Heart left ventricle (tissue), 16 donors: ENCODE data around the gene NKPD1. TPM values are rescaled to one million over a fixed set of nuclear protein-coding genes. Genes with fewer than 3 reads are reported as not detected.
A peak's percentile ranks its signal among the peaks of the same experiment; 100 is the strongest.

Experiments used
- ATAC-seq, 4 donors: fragments of 200-7000 bp; cut with Tn5 transposase; one replicate each; pipeline ENCODE4 v1.9.1; 2020 to 2022; ENCODE audit warnings: moderate library complexity in 4 of 4, mild to moderate bottlenecking in 3 of 4, moderate number of reproducible peaks in 1 of 4
- DNase-seq, 5 donors: peaks; one replicate each; pipeline ENCODE4 v3.0.0-alpha.2; 2020
- H3K27ac ChIP-seq, 12 donors: fragments of 200-600 bp; sonication (generic) in 4 of 12; one replicate each; pipeline versions ENCODE4 v1.5.0 to v1.8.0; 2016 to 2022; ENCODE audit warnings: mild to moderate bottlenecking in 2 of 12
- H3K27me3 ChIP-seq, 9 donors: fragments of 200-600 bp; sonication (generic) in 2 of 9; one replicate each; pipeline versions ENCODE4 v1.5.1 to v1.8.0; 2016 to 2022; ENCODE audit warnings: mild to moderate bottlenecking in 3 of 9
- H3K36me3 ChIP-seq, 9 donors: fragments of 200-600 bp; sonication (generic) in 2 of 9; one replicate each; pipeline versions ENCODE4 v1.5.0 to v1.8.0; 2018 to 2022; ENCODE audit warnings: mild to moderate bottlenecking in 2 of 9
- H3K4me1 ChIP-seq, 12 donors: fragments of 200-600 bp; sonication (generic) in 4 of 12; one replicate each; pipeline versions ENCODE4 v1.5.0 to v1.8.0; 2016 to 2022; ENCODE audit warnings: mild to moderate bottlenecking in 3 of 12
- H3K4me3 ChIP-seq, 12 donors: fragments of 200-600 bp; sonication (generic) in 4 of 12; one replicate each; pipeline versions ENCODE4 v1.5.0 to v1.8.0; 2017 to 2022; ENCODE audit warnings: mild to moderate bottlenecking in 9 of 12, moderate library complexity in 4 of 12
- H3K9me3 ChIP-seq, 12 donors: fragments of 200-600 bp; sonication (generic) in 4 of 12; one replicate each; pipeline versions ENCODE4 v1.5.0 to v1.8.0; 2016 to 2022; ENCODE audit warnings: mild to moderate bottlenecking in 1 of 12
- CTCF ChIP-seq, 12 donors: fragments of 200-600 bp; sonication (generic) in 4 of 12; IDR thresholded peaks; one replicate each; pipeline versions ENCODE4 v1.5.0 to v1.8.0; 2018 to 2022; ENCODE audit warnings: antibody characterized with exemption in 12 of 12, mild to moderate bottlenecking in 5 of 12
- POLR2A ChIP-seq, 2 donors: fragments of 450-650 bp; IDR thresholded peaks; one replicate each; pipeline ENCODE4 v1.6.1; 2017; ENCODE audit warnings: antibody characterized with exemption in 2 of 2, mild to moderate bottlenecking in 2 of 2, moderate library complexity in 2 of 2
- WGBS, 4 donors: extraction: QIAGEN DNeasy Blood & Tissue Kit in 2 of 4; methylation state at CpG; one replicate each; pipeline versions ENCODE4 v1.1.5 to v1.1.7; 2013 to 2018; 5-methylcytosine and 5-hydroxymethylcytosine counted together
- intact Hi-C, 10 donors: fragments of 100-400 bp; cut with DNase I; formaldehyde crosslinking; loops; one replicate each; pipeline versions ENCODE4 v1.11.1 to v1.14.2; 2022
- polyA plus RNA-seq, 2 donors: library from polyadenylated mRNA; stranded (reverse); fragments of 200-250 nt; gene quantifications; one replicate each; pipeline ENCODE4 v1.2.3, GENCODE V29; 2013
- total RNA-seq, 9 donors: library from RNA; depleted of rRNA in 2 of 9; stranded (reverse); fragments of >200 nt in 2 of 9; fragmentation: NEBNext Ultra II Directional in 3 of 9; extraction: Animal tissue kit (Norgen Biotek cat#: 25700) in 3 of 9; gene quantifications; one replicate each; pipeline versions ENCODE4 v1.1.0 to v1.2.4, GENCODE V29; 2016 to 2023
- donor health status: ischemic (EF 13 %, LVEDD 7.1; RV severe dilation, severe dysfunction).
- donor health status: healthy with polysubstance abuse.
- donor health status: DM: no; HTN: yes; CAD: no.
- donor health status: DM: no; HTN: no; CAD: no.
- donor health status: ischemic (EF 25% LVEDD 6.9; RV normal size, moderate dysfunction).
- donor health status: ischemic (EF 25% LVEDD 5.7; RV mildly dilated, moderate dysfunction).
- donor health status: healthy.
- donor health status: DM: yes; HTN: yes; CAD: no.
- donor health status: ischemic (EF 35%, LVEDD 5.7; RV mildly dilated, moderate dysfunction).
- donor health status: nonischemic (EF 11% LVEDD 7.7; RV severe dilation, severe dysfunction).
- donor health status: DM: yes; HTN: yes; CAD: no.
- donor health status: PGD.
- donor health status: ischemic (EF 29% LVEDD 5.4; RV normal size, mild dysfunction).
- donor health status: nonischemic (EF 23%, LVEDD 6.1; RV moderate dilation, normal function).

The NKPD1 gene
- total and polyA plus RNA-seq, 11 donors = 0.09 to 0.28 (median 0.14) TPM; not detected in 7

- no peaks in the 10 kb centered on the region for H3K9me3 ChIP-seq
- ATAC-seq (no peak), DNase-seq (peak in 4 of 5 donors; percentile 45 to 76 (median 52))
- H3K4me1 ChIP-seq = peaks cover 0 to 43% (median 26%) of the 10 kb centered on the region in 12 donors
- 1 to 2% (median 1%) methylated on average over 27 to 97 of the region's 97 CpGs for WGBS, 4 donors
- peak overlapping the region; percentile 53 to 95 (median 84) for H3K4me3 ChIP-seq
- H3K27ac ChIP-seq = peak overlapping the region; percentile 14 to 95 (median 87)
- intact Hi-C loops = loop anchor here in 5 of 10 donors (2.0 to 10.0 kb wide), 5 partner anchors 52 to 102 kb away; partner anchors contain the start of genes PPP1R37 (in 4 of the 5), GEMIN7 (in 1 of the 5) and ZNF296 (in 1 of the 5)
- H3K27me3 ChIP-seq = no peaks in the 10 kb centered on the region
- no peak for TF ChIP-seq POLR2A (IDR thresholded peaks at IDR 0.05)
- no peak for TF ChIP-seq CTCF (IDR thresholded peaks at IDR 0.05)
- peaks cover 0 to 20% (median 0%) of the 10 kb centered on the region in 9 donors for H3K36me3 ChIP-seq
Measured at GRCh38 chr19:45179072-45179891, 18.5 kb upstream of the NKPD1 start.

- Histone ChIP-seq H3K4me3 (peak within 1 kb of the TSS; percentile 54 to 95 (median 84)), H3K27me3 (no peaks in the 10 kb centered on the region), H3K4me1 (peaks cover 0 to 41% (median 26%) of the 10 kb centered on the region in 12 donors), H3K9me3 (no peaks in the 10 kb centered on the region), H3K27ac (peak within 1 kb of the TSS; percentile 14 to 97 (median 88)), H3K36me3 (peaks cover 0 to 20% (median 0%) of the 10 kb centered on the region in 9 donors)
- DNase-seq (peak; percentile 100), ATAC-seq (peak; percentile 97 to 99 (median 98))
- intact Hi-C loops = loop anchor here in 5 of 10 donors (2.0 to 10.0 kb wide), 5 partner anchors 51 to 101 kb away; partner anchors contain the start of genes PPP1R37 (in 4 of the 5), GEMIN7 (in 1 of the 5) and ZNF296 (in 1 of the 5)
- TF ChIP-seq POLR2A (IDR thresholded peaks at IDR 0.05) (peak; percentile 45 to 92), CTCF (IDR thresholded peaks at IDR 0.05) (peak; percentile 24 to 74 (median 53))
- 0 to 1% (median 0%) methylated on average over 35 to 51 of the region's 51 CpGs for WGBS, 4 donors
Measured at GRCh38 chr19:45178262-45179071, 17.7 kb upstream of the NKPD1 start, which contains the start of gene BLOC1S3. BLOC1S3 (plus strand) TSS chr19:45178784; CDS start chr19:45179297, 513 bp downstream.

GRCh38 chr19:45177817-45178261, 17.1 kb upstream of the NKPD1 start, which contains the start of gene TRAPPC6A:
TRAPPC6A (minus strand) TSS chr19:45178237; CDS start chr19:45178218, 19 bp downstream.
- Histone ChIP-seq H3K4me1 (peaks cover 0 to 37% (median 27%) of the 10 kb centered on the region in 12 donors), H3K36me3 (peaks cover 0 to 20% (median 0%) of the 10 kb centered on the region in 9 donors), H3K27me3 (no peaks in the 10 kb centered on the region), H3K4me3 (peak within 1 kb of the TSS; percentile 54 to 95 (median 84)), H3K9me3 (no peaks in the 10 kb centered on the region), H3K27ac (peak within 1 kb of the TSS; percentile 14 to 97 (median 88))
- WGBS, 4 donors = 0 to 1% (median 1%) methylated on average over 22 to 36 of the region's 36 CpGs
- intact Hi-C loops = loop anchor here in 5 of 10 donors (2.0 to 10.0 kb wide), 5 partner anchors 51 to 101 kb away; partner anchors contain the start of genes PPP1R37 (in 4 of the 5), GEMIN7 (in 1 of the 5) and ZNF296 (in 1 of the 5)
- ATAC-seq (peak in 1 of 4 donors; percentile 2), DNase-seq (no peak)
- TF ChIP-seq CTCF (IDR thresholded peaks at IDR 0.05) (no peak), POLR2A (IDR thresholded peaks at IDR 0.05) (peak in 1 of 2 donors; percentile 72)
